MM.1S (cell line): ENCODE data around the gene ASH1L.
"Not testable (repeated sequence)": the region's sequence is repeated elsewhere in the genome, so short reads cannot be mapped to it uniquely, and the experiment has no call there.

Experiments used
- DNase-seq: peaks from one replicate; pipeline ENCODE4 v3.0.0-alpha.2; 2015
- H2AFZ ChIP-seq: fragments of 300-600 bp; sonication (generic); 2 replicates; pipeline ENCODE4 v1.6.0; 2016; ENCODE audit warnings: antibody characterized with exemption, low read length
- H3F3A ChIP-seq: fragments of 300-600 bp; sonication (generic); 2 replicates; pipeline ENCODE4 v1.6.1; 2016; ENCODE audit warnings: mild to moderate bottlenecking, antibody characterized with exemption, low read length, moderate library complexity, mixed read lengths; ENCODE audit not compliant: insufficient read depth
- H3K27ac ChIP-seq: fragments of 300-600 bp; sonication (generic); 2 replicates; pipeline ENCODE4 v1.5.1; 2016; ENCODE audit warnings: mild to moderate bottlenecking, low read length
- H3K27me3 ChIP-seq: fragments of 300-600 bp; sonication (generic); replicated peaks from 2 replicates; pipeline ENCODE4 v1.6.0; 2016; ENCODE audit warnings: low read length; ENCODE audit not compliant: insufficient read depth
- H3K36me3 ChIP-seq: fragments of 300-600 bp; sonication (generic); replicated peaks from 2 replicates; pipeline ENCODE4 v1.6.1; 2016; ENCODE audit warnings: mild to moderate bottlenecking, low read length, mixed read lengths; ENCODE audit not compliant: insufficient read depth
- H3K4me1 ChIP-seq: fragments of 300-600 bp; sonication (generic); 2 replicates; pipeline ENCODE4 v1.6.1; 2016; ENCODE audit warnings: low read length, mixed read lengths
- H3K4me2 ChIP-seq: fragments of 300-600 bp; sonication (generic); 2 replicates; pipeline ENCODE4 v1.6.0; 2016; ENCODE audit warnings: low read depth, low read length
- H3K4me3 ChIP-seq: fragments of 300-600 bp; sonication (generic); 2 replicates; pipeline ENCODE4 v1.5.1; 2016; ENCODE audit warnings: low read length, mixed read lengths
- H3K79me2 ChIP-seq: fragments of 300-600 bp; sonication (generic); 2 replicates; pipeline ENCODE4 v1.6.1; 2016; ENCODE audit warnings: mixed run types, low read length, mixed read lengths
- H3K9ac ChIP-seq: fragments of 300-600 bp; sonication (generic); 2 replicates; pipeline ENCODE4 v1.6.1; 2016; ENCODE audit warnings: low read length, mixed read lengths
- H3K9me2 ChIP-seq: fragments of 300-600 bp; sonication (generic); replicated peaks from 2 replicates; pipeline ENCODE4 v1.6.1; 2016; ENCODE audit warnings: mild to moderate bottlenecking, low read length, mixed read lengths; ENCODE audit not compliant: insufficient read depth
- H3K9me3 ChIP-seq: fragments of 300-600 bp; sonication (generic); replicated peaks from 2 replicates; pipeline ENCODE4 v1.6.1; 2016; ENCODE audit warnings: mild to moderate bottlenecking, low read length, mixed read lengths; ENCODE audit not compliant: insufficient read depth
- H4K20me1 ChIP-seq: fragments of 300-600 bp; sonication (generic); 2 replicates; pipeline ENCODE4 v1.6.1; 2016; ENCODE audit warnings: mild to moderate bottlenecking, low read length, moderate library complexity, mixed read lengths; ENCODE audit not compliant: insufficient read depth
- EZH2 ChIP-seq: fragments of 300-600 bp; sonication (generic); optimal IDR thresholded peaks from 2 replicates; pipeline ENCODE3; 2017; ENCODE audit warnings: low read depth, mild to moderate bottlenecking, antibody characterized with exemption, low read length, mixed read lengths
- EZH2phosphoT487 ChIP-seq: fragments of 300-600 bp; sonication (generic); IDR thresholded peaks from 2 replicates; pipeline ENCODE4 v1.6.1; 2018; ENCODE audit warnings: antibody characterized with exemption, low read length
- TF ChIP-seq, protein P1 (sequence below): fragments of 300-600 bp; sonication (generic); IDR thresholded peaks from 2 replicates; pipeline ENCODE4 v1.5.1; 2016; ENCODE audit warnings: antibody characterized with exemption, low read length, mixed read lengths

Gene ASH1L

DNA sequence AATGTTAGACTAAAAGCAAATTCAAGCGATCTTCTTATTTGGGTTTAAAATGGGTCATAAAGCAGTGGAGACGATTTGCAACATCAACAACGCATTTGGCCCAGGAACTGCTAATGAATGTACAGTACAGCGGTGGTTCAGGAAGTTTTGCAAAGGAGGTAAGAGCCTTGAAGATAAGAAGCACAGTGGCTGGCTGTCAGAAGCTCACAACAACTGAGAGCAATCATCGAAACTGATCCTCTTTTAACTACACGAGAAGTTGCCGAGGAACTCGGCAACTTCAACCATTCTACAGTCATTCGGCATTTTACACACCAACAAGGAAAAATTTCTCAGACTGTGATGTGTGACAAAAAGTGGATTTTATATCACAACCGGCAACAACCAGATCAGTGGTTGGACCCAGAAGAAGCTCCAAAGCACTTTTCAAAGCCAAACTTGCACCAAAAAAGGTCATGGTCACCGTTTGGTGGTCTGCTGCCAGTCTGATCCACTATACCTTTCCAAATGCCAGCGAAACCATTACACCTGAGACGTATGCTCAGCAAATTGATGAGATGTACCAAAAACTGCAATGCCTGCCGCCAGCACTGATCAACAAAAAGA lies 47.9 kb downstream of the ASH1L start:
- no peak for TF ChIP-seq EZH2
- TF ChIP-seq, protein P1, sequence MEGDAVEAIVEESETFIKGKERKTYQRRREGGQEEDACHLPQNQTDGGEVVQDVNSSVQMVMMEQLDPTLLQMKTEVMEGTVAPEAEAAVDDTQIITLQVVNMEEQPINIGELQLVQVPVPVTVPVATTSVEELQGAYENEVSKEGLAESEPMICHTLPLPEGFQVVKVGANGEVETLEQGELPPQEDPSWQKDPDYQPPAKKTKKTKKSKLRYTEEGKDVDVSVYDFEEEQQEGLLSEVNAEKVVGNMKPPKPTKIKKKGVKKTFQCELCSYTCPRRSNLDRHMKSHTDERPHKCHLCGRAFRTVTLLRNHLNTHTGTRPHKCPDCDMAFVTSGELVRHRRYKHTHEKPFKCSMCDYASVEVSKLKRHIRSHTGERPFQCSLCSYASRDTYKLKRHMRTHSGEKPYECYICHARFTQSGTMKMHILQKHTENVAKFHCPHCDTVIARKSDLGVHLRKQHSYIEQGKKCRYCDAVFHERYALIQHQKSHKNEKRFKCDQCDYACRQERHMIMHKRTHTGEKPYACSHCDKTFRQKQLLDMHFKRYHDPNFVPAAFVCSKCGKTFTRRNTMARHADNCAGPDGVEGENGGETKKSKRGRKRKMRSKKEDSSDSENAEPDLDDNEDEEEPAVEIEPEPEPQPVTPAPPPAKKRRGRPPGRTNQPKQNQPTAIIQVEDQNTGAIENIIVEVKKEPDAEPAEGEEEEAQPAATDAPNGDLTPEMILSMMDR, result no peak
- no peak for TF ChIP-seq EZH2phosphoT487
- Histone ChIP-seq H4K20me1 (no peaks in the 10 kb centered on the region), H3K27ac (no peak overlapping the region), H3K4me3 (no peak overlapping the region), H3K4me1 (no peaks in the 10 kb centered on the region), H3F3A (no peaks in the 10 kb centered on the region), H3K27me3 (no peaks in the 10 kb centered on the region), H3K9ac (no peak overlapping the region), H3K36me3 (no peaks in the 10 kb centered on the region; the same call in 1 of the 2 replicates), H3K9me3 (no peaks in the 10 kb centered on the region), H3K9me2 (no peaks in the 10 kb centered on the region), H3K79me2 (peaks cover 93% of the 10 kb centered on the region), H2AFZ (no peak overlapping the region), H3K4me2 (no peak overlapping the region)
- DNase-seq, result no peak

DNA sequence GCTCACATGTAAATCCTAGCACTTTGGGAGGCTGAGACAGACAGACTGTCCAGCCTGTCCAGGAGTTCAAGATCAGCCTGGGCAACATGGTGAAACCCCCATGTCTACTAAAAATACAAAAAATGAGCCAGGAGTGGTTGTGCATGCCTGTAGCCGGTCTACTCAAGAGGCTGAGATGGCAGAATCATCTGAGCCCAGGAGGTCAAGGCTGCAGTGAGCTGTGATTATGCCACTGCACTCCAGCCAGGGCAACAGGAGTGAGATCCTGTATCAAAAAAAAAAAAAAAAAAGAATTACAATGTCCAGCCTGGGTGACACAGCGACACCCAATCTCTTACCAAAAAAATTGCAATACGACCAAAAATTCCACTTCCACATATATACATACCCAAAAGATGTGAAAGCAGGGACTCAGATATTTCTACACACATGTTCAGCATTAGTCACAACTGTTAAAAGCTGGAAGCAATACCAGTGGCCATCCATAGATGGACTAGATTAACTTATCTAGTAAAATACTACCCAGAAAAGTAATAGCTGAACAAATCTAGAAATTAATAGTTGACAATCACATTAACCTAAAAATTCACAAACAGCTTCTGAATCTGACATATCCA lies 49.2 kb downstream of the ASH1L start:
- no peaks in the 10 kb centered on the region for H4K20me1 ChIP-seq
- H3K36me3 ChIP-seq, result no peaks in the 10 kb centered on the region; the same call in 1 of the 2 replicates
- H3K4me2 ChIP-seq, result no peak overlapping the region
- H3K9me3 ChIP-seq, result no peaks in the 10 kb centered on the region
- no peak overlapping the region for H3K4me3 ChIP-seq
- no peaks in the 10 kb centered on the region for H3K27me3 ChIP-seq
- H3K27ac ChIP-seq, result no peak overlapping the region
- H3K79me2 ChIP-seq, result peaks cover 95% of the 10 kb centered on the region
- TF ChIP-seq EZH2, result no peak
- TF ChIP-seq, protein P1, result no peak
- TF ChIP-seq EZH2phosphoT487, result no peak
- no peak for DNase-seq
- H2AFZ ChIP-seq, result no peak overlapping the region
- H3K9ac ChIP-seq, result no peak overlapping the region
- no peaks in the 10 kb centered on the region for H3K9me2 ChIP-seq
- no peaks in the 10 kb centered on the region for H3K4me1 ChIP-seq
- H3F3A ChIP-seq, result no peaks in the 10 kb centered on the region

DNA sequence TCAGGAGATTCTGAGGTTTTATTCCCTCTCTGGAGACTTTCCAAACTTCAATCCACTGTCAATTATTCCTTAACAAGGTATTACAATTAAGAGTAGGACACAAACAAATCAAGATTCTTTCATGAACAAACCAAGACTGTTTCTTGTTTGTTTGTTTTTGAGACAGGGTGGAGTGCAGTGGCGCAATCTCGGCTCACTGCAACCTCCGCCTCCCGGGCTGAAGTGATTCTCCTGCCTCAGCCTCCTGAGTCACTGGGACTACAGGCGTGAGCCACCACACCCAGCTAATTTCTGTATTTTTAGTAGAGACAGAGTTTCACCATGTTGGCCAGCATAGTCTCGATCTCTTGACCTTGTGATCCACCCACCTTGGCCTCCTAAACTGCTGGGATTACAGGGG lies 51.2 kb downstream of the ASH1L start:
- H4K20me1 ChIP-seq, H3K4me1 ChIP-seq, H2AFZ ChIP-seq, H3K4me2 ChIP-seq, H3F3A ChIP-seq, H3K27ac ChIP-seq, H3K9me2 ChIP-seq, H3K27me3 ChIP-seq, H3K36me3 ChIP-seq, DNase-seq, H3K4me3 ChIP-seq, H3K9me3 ChIP-seq, H3K9ac ChIP-seq: not testable (repeated sequence)
- peaks cover 98% of the 10 kb centered on the region for H3K79me2 ChIP-seq

DNA sequence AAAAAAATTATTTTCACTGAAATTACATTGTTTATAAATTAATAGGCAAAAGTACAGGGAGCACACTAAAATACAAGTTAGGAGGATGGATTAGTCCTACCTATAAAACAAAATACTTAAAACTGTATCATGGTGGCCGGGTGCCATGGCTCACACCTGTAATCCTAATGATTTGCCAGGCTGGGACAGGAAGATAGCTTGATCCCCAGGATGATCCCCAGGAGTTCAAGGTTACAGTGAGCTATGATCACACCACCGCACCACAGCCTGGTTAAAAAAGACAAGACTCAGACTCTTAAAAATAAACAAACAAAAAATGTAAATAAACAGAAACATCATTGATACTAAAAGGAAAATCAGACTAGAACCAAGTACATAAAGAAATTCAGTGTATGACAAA lies 53.5 kb downstream of the ASH1L start:
- H2AFZ ChIP-seq, result no peak overlapping the region
- TF ChIP-seq, protein P1, result no peak
- TF ChIP-seq EZH2, result no peak
- TF ChIP-seq EZH2phosphoT487, result no peak
- H3K4me2 ChIP-seq, result no peak overlapping the region
- no peaks in the 10 kb centered on the region; the same call in 1 of the 2 replicates for H3K36me3 ChIP-seq
- no peaks in the 10 kb centered on the region; the same call in 1 of the 2 replicates for H3K4me1 ChIP-seq
- no peak overlapping the region for H3K9ac ChIP-seq
- H3K27me3 ChIP-seq, result no peaks in the 10 kb centered on the region
- no peak overlapping the region for H3K27ac ChIP-seq
- peaks cover 93% of the 10 kb centered on the region for H3K79me2 ChIP-seq
- peaks cover 3% of the 10 kb centered on the region; the same call in 1 of the 2 replicates for H4K20me1 ChIP-seq
- no peaks in the 10 kb centered on the region for H3K9me2 ChIP-seq
- no peak overlapping the region for H3K4me3 ChIP-seq
- H3F3A ChIP-seq, result no peaks in the 10 kb centered on the region
- no peaks in the 10 kb centered on the region for H3K9me3 ChIP-seq
- DNase-seq, result no peak
